Coronary artery (tissue), 2 donors: ENCODE results near the gene CACNA1E.

Source experiments
- DNase-seq: peaks from one replicate; pipeline ENCODE4 v3.0.0-alpha.2; 2017; ENCODE audit warnings: low spot score
- H3K27ac ChIP-seq, 2 donors: fragments of 200-600 bp; sonication (generic); one replicate each; pipeline ENCODE4 v1.5.1; 2016 to 2019
- H3K4me3 ChIP-seq: fragments of 200-600 bp; sonication (generic); 2 replicates; pipeline ENCODE4 v1.5.1; 2016; ENCODE audit warnings: mild to moderate bottlenecking, moderate library complexity
- TF ChIP-seq, protein P1 (sequence below): fragments of 200-600 bp; sonication (generic); IDR thresholded peaks from one replicate; pipeline ENCODE4 v1.5.1; 2019; ENCODE audit warnings: antibody characterized with exemption

Gene CACNA1E

DNA sequence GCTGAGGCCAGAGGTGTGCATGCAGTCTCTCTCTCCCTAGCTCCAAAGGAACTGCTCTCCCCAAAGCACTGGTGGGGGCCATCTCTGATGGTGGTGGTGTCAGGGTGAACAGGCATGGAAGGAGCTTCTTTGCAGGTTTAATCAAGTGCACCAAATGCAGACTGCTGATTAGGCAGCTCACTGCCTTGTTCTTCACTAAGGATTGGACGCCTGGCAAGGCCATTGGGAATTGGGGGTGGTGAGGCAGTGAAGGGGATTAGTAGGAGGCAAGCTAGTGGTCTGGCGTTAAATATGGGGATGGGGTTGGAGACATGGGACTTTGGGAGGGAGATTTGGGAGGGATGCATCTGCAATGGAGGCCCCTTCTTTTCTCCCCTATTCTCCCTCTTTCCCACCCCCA is 1.5 kb downstream of the CACNA1E start:
- H3K4me3 ChIP-seq: no peak overlapping the region
- no peak overlapping the region for H3K27ac ChIP-seq
- TF ChIP-seq, protein P1, sequence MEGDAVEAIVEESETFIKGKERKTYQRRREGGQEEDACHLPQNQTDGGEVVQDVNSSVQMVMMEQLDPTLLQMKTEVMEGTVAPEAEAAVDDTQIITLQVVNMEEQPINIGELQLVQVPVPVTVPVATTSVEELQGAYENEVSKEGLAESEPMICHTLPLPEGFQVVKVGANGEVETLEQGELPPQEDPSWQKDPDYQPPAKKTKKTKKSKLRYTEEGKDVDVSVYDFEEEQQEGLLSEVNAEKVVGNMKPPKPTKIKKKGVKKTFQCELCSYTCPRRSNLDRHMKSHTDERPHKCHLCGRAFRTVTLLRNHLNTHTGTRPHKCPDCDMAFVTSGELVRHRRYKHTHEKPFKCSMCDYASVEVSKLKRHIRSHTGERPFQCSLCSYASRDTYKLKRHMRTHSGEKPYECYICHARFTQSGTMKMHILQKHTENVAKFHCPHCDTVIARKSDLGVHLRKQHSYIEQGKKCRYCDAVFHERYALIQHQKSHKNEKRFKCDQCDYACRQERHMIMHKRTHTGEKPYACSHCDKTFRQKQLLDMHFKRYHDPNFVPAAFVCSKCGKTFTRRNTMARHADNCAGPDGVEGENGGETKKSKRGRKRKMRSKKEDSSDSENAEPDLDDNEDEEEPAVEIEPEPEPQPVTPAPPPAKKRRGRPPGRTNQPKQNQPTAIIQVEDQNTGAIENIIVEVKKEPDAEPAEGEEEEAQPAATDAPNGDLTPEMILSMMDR: no peak
- DNase-seq: no peak

DNA sequence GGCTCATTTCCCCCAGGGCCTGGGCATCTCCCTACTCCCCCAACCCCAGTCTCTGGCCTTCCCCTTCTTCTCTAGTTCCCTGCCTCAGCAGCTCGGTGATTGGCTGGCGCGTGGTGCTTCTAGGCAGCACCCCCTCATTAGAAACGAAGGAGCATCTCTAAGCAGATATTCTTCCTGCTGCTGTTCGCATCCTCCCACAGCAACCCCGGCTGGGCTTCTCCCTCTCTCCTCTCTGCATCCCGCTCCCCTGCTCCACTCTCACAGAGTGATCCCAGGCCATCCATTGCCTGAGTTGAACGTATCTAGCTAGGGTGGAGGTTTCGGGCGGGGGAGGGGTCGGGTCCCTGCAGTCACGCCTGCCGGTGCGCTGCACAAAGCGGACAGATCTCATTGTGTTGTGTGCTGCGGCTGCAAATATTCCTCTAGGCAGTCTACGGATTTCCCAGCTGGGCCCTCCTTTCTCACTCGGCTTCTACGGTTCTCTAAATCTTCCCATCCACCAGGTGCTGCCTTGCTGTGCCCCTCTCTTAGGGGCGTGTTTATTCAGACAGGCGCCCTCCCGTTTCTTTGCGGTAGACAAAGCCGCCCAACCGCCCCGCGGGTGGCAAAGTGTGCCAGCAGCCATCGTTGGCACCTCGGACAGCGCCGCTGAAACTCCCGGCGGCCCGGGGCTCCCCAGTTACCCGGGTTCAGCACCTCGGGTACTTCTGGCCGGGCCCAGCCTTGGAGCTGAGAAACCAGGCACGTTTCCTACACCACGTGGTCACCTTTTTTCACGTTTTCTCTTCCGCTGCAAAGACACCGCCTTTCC is 2.2 kb downstream of the CACNA1E start:
- TF ChIP-seq, protein P1: no peak
- no peak overlapping the region for H3K27ac ChIP-seq
- DNase-seq: no peak
- no peak overlapping the region for H3K4me3 ChIP-seq

DNA sequence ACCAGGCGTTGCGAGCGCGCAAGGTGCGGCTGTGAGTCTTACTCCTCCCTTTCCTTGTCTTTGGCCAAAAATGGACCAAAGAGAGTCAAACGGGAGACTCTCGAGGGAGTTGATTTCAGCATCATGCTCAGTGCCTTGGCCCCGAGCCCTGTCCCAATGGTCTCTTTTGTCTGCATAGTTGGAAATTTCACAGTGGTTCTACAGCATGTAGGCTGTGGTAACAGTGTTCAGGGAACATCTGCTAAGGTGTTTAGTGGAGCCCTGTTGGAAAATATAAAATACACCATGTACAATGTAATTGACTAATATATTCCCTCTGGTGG is 2.7 kb downstream of the CACNA1E start:
- DNase-seq: no peak
- Histone ChIP-seq H3K27ac (no peak overlapping the region), H3K4me3 (no peak overlapping the region)
- TF ChIP-seq, protein P1: no peak

- Histone ChIP-seq H3K4me3 (no peak overlapping the region), H3K27ac (no peak overlapping the region)
- TF ChIP-seq, protein P1: no peak
- no peak for DNase-seq
Observed at GRCh38 chr1:181488866-181489265, 5.5 kb downstream of the CACNA1E start.

DNA sequence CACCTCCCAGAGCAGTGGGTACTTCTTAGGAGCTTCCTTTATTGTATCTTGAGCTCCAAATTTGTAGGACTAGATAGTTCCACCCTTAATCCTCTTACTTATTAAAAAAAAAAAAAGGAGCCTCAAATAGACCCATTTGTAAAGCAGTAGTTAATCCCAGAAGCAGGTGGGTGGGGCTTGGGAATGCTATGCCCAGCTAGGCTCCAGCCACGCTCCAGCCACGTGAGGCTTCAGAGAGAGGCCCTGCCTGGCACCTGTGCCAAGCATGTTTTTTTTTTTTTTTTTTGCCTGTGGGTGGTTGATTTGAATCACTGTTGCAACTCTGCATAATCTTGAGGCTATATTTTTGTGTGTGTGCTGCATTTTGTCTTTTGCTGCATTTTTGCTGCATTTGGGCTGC is 7.0 kb downstream of the CACNA1E start:
- no peak overlapping the region for H3K27ac ChIP-seq
- DNase-seq: no peak
- TF ChIP-seq, protein P1: no peak
- no peak overlapping the region for H3K4me3 ChIP-seq

GRCh38 chr1:181490740-181491712 is 7.7 kb downstream of the CACNA1E start:
- no peak for DNase-seq
- Histone ChIP-seq H3K4me3 (no peak overlapping the region), H3K27ac (no peak overlapping the region)
- TF ChIP-seq, protein P1: no peak
